Epithelial cell of prostate (primary cell): ENCODE measurements around the gene TM9SF4.

Source experiments
- DNase-seq: peaks from one replicate; pipeline ENCODE4 v3.0.0-alpha.2; 2011; ENCODE audit warnings: low read depth, low spot score
- H3K27ac ChIP-seq: fragments of 450-650 bp; 2 replicates; pipeline ENCODE4 v1.5.1; 2017; ENCODE audit warnings: mild to moderate bottlenecking

The TM9SF4 gene, protein sequence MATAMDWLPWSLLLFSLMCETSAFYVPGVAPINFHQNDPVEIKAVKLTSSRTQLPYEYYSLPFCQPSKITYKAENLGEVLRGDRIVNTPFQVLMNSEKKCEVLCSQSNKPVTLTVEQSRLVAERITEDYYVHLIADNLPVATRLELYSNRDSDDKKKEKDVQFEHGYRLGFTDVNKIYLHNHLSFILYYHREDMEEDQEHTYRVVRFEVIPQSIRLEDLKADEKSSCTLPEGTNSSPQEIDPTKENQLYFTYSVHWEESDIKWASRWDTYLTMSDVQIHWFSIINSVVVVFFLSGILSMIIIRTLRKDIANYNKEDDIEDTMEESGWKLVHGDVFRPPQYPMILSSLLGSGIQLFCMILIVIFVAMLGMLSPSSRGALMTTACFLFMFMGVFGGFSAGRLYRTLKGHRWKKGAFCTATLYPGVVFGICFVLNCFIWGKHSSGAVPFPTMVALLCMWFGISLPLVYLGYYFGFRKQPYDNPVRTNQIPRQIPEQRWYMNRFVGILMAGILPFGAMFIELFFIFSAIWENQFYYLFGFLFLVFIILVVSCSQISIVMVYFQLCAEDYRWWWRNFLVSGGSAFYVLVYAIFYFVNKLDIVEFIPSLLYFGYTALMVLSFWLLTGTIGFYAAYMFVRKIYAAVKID

DNA sequence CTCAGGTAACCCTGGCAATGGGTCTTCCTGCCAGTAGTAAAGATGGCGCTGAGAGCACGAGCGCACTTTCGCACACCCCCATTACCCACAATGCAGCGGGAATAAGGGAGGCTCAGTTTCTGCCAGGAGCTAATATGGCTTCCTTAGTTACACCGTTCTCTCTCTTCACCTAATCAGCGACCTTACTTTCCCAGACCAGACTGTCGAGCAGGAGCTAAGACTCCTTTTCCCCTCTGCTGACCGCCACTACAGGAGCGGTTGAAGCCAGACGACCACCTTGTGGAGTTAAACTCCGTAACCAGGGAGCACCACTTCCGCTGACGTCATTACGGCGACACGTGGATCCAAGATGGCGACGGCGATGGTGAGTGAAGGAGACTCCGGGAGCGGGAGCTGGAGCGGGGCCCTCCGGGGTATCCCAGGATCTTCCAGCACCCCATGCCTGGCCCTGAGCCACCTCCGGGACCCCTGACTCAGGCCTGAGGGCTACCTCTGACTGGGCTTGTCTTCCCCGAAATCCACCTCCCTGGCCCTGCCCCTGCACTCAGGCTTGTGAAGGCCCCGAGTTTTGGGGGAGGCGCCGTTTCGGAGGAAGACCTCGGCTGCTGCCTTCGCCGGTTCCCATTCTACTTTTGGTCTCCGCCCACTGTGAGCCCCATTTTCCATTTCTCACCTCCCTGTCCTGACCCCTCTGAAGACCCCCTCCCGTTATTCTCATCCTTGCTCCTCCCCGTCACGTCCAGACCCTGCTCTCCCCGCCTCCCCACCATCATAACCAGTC is at the start of gene TM9SF4:
TM9SF4 (plus strand) TSS at position 323 of the 781 bp plus-strand sequence; CDS start at position 350, 27 bp downstream.
- DNase-seq = peak; percentile 70
- H3K27ac ChIP-seq = peak within 1 kb of the TSS; percentile 93

DNA sequence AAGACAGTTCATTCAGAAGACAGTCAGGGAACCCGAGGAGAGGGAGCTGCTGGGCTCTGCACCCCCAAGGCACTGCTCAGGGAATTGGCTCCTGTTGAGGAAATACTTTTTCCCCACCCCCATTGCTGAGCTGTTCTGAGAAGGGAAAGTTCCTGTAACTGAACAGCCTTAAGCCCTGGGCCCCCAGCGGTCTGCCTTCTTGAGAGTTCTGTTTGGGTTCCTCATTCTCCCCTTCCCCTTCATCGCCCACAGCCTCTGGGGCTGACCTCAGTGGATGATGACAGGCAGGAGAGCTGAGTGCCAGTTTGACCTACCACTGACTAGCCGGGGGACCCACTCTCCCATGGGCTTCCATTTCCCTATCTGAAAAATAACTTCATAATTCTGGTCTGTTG is 46.7 kb upstream of the TM9SF4 start:
- DNase-seq = no peak
- no peak overlapping the region for H3K27ac ChIP-seq

DNA sequence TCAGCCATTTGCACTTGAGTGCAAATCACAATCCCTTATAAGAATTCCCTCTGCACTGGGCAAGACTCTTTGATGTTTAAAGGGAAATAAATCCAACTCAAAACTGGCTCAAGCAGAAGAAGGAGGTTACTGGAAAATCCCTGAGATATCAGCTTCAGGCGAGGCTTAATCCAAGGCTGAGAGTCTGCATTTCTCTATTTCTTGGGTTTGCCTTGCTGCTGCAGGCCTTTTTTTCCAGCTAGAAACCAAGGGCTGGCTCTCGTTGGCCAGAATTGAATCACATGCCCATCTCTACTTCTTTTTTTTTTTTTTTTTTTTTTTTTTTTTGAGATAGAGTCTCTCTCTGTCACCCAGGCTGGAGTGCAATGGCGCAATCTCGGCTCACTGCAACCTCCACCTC is 45.8 kb upstream of the TM9SF4 start:
- H3K27ac ChIP-seq = no peak overlapping the region
- no peak for DNase-seq

DNA sequence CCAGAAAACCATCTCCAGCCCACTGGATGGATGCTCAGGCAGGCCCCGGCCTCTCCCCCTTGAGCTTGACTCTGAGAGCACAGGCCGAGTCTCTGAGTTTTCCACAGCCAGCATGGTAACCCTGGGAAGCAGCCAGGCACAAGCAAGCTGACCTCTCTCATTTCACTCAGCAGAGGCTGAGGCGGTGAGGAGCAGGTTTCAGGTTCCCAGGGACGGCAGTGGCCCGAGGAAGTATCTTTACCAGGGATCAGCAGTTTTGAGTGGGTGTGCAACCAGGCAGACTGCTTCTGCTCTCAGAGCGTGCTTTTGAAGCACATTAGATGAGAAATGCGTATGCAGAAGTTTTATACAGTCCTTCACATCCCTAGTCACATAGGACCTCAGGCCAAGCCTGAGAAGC is 44.8 kb upstream of the TM9SF4 start:
- DNase-seq = no peak
- H3K27ac ChIP-seq = no peak overlapping the region

DNA sequence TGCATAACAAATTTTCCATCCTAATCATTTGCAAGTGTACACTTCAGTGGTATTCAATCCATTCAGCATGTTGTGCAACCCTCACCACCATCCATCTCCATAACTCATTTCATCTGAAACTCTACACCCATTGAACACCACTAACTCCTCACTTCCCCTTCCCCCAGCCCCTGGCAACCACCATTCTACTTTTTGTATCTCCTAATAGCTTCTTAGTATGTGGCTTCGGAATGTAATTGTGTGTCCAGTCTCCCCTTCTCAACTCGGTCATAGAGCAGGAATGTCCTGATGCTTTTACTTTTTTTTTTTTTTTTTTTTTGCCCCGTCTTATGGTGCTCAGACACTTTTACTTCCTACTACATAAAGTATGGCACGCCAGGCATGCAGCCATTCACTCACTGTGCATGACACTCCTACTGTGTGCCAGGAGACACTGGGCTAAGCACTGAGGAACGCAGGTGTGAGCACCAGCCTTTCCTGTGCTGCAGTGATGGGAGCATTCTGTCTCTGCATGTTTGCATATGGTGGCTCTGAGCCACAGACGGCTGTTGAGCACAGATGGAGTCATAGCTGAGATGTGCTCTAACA is 42.2 kb upstream of the TM9SF4 start:
- no peak overlapping the region for H3K27ac ChIP-seq
- no peak for DNase-seq

DNA sequence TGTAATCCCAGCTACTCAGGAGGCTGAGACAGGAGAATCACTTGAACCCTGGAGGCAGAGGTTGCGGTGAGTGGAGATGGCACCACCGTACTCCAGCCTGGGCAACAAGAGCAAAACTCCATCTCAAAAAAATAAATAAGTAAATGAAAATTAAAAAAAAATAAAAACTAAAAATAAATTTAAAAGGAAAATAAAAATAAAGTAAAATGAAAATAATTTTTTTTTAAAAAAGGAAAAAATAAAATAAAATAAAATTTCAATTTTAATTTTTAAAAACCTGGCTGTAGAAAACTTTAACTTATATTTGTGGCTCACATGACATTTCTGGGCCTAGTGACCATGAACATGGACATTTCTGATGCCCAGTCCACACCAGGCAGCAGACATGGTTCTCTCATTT is 41.3 kb upstream of the TM9SF4 start:
- no peak overlapping the region for H3K27ac ChIP-seq
- no peak for DNase-seq

DNA sequence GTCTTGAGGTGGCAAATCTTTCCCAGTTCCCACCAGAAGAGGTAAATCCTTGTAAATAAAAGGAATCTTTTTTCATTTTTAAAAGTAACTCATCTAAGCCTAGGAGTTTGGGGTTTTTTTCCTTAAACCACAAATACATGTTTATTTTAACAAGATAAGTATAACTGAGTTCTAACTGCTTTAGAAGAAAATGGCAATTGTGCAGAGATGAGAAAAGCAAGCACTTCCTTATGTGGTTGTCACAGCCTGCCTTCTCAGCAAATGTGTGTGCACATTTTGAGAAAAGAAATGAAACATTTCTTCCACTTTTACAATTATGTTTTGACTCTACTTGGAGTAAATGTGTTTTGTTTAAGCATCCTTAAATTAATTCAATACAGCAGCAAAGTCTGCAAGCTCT is 39.8 kb upstream of the TM9SF4 start:
- no peak overlapping the region for H3K27ac ChIP-seq
- no peak for DNase-seq

DNA sequence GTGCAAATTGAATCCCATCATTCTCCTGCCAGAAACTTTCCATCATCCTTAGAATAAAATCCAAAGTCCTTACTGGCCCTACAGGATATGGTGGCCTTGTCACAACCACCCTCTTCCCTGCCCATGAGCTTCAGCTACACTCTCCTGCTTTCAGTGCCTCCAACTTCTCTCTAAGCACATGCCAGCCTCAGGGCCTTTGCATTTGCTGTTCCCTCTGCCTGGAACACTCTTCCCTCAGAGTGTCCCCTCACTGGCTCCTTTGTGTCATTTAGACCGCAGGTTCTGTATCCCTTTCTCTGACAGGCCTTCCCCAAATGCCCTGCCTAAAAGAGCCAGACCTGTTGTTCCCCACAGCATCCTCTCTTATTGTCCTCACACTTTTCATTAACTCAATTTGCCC is 39.2 kb upstream of the TM9SF4 start:
- H3K27ac ChIP-seq = no peak overlapping the region
- DNase-seq = no peak

DNA sequence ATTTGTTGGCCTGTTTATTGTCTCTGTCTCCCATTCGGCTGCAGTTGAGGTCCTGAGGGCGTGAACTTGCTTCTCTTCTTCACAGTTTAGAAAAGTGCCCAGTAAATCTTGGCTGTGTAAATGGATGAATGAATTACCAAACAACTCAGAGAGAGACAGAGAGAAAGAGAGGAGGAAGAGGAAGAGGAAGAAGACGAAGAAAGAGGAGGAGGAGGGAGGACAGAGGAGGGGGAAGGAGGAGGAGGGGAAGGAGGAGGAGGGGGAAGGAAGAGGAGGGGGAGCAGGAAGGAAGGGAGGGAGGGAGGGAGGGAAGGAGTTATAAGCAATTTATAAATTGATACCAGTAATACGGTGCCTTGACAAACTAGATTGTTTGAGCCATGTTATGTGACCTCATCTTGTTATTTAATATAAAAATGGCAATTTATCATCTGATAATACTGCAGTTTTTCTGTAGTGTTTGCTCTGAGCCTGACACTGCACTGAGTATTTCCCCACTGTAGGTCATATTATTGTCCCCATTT is 38.8 kb upstream of the TM9SF4 start:
- no peak overlapping the region for H3K27ac ChIP-seq
- no peak for DNase-seq

DNA sequence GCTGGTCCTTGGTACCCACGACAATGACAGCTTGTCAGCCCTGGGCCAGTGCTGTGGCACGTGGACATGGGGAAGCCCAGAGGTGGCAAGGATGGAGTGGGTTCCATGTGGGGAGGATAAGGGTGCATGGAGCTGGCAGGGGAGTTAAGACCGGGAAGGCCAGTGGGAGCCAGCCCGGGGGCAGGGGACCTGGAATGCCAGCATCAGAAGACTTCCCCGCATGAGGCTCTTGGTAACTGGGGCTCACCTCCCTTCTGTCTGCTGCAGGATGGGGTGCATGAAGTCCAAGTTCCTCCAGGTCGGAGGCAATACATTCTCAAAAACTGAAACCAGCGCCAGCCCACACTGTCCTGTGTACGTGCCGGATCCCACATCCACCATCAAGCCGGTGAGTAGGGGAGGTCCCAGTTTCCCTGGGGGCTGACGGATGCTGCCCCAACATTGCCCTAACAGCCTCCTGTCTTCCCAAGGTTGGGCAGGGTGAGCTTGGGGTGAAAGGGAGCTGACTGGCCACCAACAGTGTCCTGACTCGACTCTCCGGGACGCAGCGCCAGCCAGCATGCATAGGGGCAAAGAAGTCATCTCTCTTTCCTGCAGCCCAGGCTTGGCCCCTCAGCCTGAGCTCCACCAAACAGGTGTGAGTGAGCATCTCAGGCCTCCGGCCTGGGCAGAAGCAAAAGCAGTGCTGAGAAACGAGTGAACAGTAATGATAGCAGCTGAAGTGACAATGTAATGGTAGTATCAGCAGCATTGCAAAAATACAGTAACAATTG is 37.9 kb upstream of the TM9SF4 start:
- no peak for DNase-seq
- no peak overlapping the region for H3K27ac ChIP-seq

DNA sequence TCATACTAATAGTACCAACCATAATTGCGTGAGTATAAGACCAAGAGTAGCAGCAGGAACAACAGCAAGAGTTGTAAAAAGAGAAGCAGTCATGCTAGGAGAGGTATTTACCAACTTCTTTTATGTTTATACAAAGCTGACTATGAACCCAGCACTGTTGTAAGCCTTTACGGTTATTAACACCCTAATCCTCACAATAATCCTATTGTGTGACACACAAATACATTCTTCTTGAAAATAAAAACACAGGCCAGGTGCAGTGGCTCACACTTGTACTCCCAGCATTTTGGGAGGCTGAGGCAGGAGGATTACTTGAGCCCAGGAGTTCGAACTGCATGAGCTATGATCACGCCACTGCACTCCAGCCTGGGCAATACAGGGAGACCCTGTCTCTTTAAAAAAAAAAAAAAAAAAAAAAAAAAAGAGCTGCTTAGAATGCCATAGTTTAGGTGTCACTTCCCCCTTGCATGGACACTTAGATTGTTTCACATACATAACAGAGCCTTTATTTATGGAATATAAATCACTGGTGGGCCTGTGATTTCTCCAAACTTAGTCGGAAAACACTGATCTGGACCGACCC is 37.3 kb upstream of the TM9SF4 start:
- no peak overlapping the region for H3K27ac ChIP-seq
- no peak for DNase-seq

DNA sequence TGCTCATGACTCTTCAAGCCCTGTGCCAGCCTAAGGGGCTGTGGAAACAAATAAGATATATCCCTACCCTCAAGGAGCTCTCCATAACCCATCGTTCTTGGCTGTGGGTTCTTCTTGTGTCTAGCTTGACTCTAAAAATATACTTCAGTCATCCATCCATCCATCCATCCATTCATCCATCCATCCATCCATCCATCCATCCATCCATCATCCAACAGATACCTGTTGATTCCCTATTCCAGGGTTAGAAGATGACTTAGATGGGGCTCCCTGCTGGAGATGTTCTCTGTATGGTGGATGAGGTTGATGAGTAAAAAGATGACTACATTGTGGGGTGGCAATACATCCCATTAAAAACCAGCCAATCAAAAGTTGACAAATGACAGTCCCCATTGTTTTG is 34.0 kb upstream of the TM9SF4 start:
- no peak overlapping the region for H3K27ac ChIP-seq
- DNase-seq = no peak

DNA sequence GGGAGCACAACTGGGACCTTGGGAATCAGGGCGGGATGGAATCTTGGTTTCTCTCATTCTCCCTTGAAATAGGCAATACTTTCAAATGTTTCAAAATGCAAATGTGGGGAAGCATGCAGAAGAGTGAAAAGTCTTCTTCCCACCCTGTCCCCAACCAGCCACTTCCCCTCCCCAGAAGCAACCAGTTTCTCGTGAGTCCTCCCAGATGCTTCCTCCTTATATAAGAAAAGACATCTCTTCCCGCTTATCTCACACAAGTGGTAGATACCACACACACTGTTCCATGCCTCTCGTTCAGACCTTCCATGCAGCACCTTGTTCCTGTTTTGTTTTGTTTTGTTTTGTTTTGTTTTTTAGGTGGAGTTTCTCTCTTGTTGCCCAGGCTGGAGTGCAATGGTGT is 32.3 kb upstream of the TM9SF4 start:
- no peak overlapping the region for H3K27ac ChIP-seq
- DNase-seq = no peak

DNA sequence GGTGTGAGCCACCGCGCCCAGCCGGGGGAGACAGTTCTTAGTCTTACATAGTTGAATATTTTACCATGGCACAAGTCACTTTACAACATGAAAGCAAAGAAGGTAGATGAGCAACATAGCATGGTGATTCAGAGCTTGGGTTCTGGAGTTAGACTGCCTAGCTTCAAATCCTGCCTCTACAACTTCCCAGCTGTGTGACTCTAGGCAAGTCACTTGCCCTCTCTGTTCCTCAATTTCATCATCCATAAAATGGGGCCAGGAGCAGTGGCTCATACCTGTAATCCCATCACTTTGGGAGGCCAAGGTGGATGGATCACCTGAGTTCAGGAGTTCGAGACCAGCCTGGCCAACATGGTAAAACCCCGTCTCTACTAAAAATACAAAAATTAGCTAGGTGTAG is 31.2 kb upstream of the TM9SF4 start:
- no peak for DNase-seq
- no peak overlapping the region for H3K27ac ChIP-seq

DNA sequence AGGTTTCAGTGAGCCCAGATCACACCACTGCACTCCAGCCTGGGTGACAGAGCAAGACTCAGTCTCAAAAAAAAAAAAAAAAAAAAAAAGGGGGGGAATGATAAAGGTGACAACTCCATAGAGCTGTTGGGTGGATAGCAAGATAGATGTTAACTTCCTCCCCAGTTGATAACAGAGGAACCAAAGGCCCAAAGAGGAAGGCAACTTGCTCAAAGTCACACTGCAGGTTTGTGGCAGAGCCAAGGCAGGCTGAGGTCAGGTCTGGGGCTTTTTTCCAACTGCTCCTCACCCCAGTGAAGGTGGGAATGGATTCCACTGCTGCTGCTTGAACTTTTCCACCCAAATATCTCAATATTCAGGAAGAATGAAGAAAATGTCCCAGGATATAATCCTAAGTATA is 30.7 kb upstream of the TM9SF4 start:
- no peak for DNase-seq
- H3K27ac ChIP-seq = no peak overlapping the region

DNA sequence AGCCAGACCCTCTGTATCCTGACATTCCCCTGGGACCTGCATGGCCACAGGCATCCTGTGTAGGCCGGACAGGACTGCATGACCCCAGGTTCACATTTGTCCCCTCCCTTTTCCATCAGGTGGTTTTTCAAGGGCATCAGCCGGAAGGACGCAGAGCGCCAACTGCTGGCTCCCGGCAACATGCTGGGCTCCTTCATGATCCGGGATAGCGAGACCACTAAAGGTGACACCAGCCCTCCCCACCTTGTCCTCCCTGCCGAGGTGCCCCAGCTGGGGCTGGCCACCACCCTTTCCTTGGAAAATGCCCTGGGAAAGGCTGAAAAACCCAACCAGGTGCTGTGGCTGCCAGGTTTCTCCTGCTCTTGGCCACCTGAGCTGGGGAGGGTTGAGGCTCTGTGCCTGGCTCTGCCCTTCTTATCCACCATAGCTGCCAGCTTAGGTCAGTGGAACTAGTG is 29.8 kb upstream of the TM9SF4 start:
- no peak for DNase-seq
- H3K27ac ChIP-seq = no peak overlapping the region

DNA sequence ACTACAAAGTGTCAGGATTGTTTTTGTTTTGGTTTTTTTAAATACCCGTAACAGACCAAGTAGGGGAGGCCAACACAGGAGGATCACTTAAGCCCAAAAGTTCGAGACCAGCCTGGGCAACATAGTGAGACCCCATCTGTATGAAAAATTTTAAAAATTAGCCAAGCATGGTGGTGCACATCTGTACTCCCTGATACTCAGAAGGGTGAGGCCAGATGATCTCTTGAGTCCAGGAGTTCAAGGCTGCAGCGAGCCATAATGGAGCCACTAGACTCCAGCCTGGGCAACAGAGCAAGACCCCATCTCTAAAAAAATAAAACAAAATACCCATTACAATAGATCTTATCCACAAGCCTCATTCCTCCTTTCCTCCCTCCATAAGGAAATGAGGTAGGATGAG is 28.7 kb upstream of the TM9SF4 start:
- DNase-seq = no peak

DNA sequence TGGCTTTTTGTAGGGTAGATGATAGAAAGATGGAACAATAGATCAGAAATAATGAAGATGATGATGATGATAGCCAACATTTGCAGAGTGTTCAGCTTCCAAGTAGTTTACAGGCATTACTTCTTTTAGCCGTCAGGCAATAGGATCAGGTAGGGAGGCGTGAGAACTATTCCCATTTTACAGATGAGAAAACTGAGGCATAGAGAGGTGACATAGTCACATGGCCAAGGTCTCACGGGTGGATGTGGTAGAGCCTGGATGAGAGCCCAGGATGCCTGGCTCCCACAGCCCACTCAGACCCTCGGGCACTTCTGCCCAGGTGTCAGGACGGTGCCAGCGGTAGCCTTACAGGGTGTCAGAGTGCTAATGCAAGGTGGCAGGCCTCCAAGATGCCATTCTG is 26.0 kb upstream of the TM9SF4 start:
- DNase-seq = no peak
- no peak overlapping the region for H3K27ac ChIP-seq

More for the DNA sequence above, 28.7 kb upstream of the TM9SF4 start:
- H3K27ac ChIP-seq = no peak overlapping the region

DNA sequence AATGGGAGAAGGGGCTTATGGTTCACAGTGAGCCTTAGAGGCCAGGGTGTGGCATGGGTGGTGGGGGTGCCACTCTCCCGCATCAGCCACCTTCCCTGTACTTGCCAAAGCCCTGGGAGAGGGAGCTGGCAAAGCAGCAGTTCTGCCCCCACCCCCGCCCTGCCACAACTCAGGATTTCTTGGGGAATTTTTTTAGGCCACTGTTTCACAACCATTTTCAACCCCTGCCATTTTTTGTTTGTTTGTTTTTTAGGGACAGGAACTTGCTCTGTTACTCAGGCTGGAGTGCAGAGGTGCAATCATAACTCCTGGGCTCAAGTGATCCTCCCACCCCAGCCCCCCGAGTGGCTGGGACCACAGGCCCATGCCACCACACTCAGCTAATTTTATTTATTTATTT is 22.4 kb upstream of the TM9SF4 start:
- no peak for DNase-seq
- no peak overlapping the region for H3K27ac ChIP-seq
